Brain pericyte (primary cell): ENCODE data around the gene BRINP1.

ENCODE experiments used
- DNase-seq: peaks from one replicate; pipeline ENCODE4 v3.0.0-alpha.2; 2012; ENCODE audit warnings: low read depth, low spot score

Gene BRINP1, protein sequence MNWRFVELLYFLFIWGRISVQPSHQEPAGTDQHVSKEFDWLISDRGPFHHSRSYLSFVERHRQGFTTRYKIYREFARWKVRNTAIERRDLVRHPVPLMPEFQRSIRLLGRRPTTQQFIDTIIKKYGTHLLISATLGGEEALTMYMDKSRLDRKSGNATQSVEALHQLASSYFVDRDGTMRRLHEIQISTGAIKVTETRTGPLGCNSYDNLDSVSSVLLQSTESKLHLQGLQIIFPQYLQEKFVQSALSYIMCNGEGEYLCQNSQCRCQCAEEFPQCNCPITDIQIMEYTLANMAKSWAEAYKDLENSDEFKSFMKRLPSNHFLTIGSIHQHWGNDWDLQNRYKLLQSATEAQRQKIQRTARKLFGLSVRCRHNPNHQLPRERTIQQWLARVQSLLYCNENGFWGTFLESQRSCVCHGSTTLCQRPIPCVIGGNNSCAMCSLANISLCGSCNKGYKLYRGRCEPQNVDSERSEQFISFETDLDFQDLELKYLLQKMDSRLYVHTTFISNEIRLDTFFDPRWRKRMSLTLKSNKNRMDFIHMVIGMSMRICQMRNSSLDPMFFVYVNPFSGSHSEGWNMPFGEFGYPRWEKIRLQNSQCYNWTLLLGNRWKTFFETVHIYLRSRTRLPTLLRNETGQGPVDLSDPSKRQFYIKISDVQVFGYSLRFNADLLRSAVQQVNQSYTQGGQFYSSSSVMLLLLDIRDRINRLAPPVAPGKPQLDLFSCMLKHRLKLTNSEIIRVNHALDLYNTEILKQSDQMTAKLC

DNA sequence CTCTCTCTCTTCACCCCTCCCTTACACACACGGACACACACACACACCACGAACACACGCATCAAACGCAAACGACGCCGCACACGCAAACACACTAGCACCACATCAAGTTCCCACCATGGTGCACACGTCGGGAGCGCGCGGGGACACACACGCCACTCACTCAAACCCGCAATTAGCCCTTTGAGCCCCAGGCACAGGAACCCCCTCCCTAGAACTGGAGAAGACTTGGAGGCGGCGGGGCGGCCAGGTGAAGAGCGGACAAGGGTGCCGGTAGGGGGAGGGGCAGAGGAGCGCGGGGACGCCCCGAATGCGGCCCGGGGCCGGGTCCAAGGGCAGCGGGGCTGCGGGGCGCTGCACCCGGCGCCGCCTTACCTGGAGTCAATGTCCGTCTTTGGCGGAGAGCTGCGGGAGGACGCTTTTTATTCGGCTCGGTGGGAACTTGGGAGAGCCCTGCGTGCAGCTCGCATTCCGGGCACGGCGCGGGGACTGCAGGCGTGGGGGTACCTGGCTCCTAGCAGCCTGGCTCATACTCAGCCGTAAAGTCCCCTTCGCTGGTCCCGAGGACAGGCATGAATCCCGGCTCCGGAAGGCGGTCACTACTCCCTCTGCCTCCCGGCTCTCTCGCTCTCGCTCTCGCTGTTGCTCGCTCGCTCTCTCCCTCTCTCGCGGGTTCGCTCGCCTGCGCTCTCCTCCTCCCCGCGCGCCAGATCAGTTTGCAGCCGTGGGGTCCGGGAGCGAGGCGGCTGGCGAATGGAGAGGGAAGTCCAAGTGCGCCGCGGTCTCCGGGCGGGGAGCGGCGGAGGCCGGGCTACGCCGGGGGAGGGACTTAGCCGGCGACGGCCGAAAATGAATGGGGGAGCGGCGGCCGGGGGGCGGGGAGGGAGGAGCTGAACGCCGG is at the start of gene BRINP1:
TSS of gene BRINP1 (minus strand) at position 755 of the 901 bp plus-strand sequence. CDS start 56,080 bp downstream, outside the sequence.
- DNase-seq = no peak

DNA sequence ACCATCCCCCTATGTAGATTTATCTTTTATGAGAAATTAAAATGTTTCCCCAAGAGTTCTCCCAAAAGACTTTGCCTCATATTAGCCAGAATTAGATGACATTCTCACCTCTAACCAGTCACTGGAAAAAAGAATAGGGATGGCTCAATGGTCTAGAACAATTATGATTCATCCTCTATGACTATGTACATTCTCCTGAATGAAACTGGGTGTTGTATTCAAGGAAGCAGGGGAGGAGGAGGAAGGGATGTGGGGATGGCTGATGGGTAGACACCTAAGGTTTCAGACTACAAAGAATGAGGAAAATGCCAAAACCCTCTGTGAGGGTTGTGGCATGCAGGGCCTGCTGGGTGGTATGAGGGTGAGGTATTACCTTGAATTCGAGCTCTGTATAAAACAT is 49.5 kb upstream of the BRINP1 start:
- DNase-seq = no peak

DNA sequence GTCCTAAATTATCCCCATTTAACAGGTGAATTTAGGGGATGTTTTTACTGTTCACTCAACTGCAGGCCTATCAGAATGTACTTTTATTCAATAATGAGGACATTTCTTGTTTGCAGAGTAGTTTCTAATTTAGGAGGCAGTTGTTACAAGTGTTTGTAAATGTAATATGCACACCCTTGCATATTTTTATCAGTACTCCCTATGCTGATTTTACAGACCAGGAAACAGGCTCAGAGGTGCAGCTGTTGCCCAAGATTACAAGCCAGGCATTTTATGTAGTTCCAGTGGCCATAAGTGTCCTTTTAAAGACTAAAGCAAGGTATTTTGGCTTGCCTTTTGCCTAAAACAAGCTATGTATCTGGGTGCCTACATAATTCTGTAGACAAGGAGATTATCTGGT is 47.6 kb upstream of the BRINP1 start:
- no peak for DNase-seq

DNA sequence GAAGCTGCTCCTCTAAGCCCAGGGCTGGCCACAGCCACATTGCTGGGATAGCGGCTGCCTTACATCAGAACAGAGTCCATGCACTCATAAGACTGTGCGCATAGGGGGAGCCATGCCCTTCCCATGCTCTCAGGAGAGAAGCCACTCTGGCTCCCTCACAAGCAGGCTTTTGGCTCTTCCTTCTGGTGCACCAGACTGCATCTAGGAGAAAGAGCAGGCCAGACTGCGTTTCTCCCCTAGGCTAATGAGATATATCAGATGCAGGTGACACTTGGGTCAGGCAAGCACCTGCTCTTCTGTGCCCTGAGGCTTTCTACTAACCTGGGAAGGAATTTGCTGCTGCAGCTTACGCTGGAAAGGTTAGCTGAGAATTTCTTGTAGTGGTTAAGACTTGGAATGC is 43.2 kb upstream of the BRINP1 start:
- no peak for DNase-seq

DNA sequence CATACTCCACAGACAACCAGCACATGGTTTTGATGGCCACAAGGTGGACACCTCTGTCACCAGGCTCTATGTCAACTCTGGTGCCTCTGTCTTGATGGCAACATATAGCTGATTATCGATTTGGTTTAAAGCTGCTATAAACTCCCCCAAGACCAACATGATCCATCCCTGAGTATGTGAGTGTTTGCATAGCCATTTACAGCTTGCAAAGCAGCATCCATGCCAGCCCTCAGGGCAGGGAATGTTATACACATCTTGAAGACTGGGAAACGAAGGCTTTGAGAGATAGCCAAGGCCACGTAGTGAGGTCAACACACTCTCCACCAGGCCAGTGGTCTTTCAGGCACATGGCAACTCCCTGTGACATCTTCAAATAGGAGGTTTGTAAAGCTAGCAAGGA is 40.3 kb upstream of the BRINP1 start:
- DNase-seq = no peak

DNA sequence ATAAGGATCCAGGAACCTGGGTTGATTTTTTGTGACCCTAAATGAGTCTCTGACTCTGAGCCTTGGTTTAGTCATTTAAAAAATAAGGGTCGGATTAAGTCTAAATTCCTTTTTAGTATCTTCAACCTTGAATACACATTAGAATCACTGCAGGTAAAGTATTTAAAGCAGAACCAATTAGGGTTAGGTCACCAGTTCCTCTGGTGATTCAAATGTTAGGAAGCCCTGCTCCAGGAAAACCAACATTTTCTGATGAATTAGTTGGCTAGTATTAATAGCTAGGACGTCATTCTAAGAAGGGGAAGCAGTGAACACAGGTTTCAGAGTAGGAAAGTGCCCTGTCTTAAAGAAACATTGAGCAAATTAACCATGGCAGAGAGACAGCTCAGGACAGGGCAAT is 31.4 kb upstream of the BRINP1 start:
- no peak for DNase-seq

DNA sequence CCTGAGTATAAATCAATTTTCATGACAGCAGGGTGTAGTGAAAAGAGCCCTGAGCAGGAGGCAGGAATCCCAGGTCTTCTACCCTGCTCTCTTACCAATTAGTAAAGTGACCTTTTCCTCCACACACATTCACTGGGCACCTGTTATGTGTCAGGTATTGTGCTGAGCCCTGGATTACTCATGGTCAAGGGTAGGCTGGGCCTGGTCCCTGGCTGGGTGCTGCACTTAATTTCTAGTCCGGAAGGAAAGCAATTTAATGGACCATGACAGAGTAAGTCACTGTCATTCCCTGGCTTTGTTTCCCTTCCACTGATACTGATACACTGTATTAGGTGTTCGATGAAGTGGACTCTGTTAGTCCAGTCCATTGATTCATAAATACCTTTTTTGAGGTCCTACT is 29.1 kb upstream of the BRINP1 start:
- no peak for DNase-seq

DNA sequence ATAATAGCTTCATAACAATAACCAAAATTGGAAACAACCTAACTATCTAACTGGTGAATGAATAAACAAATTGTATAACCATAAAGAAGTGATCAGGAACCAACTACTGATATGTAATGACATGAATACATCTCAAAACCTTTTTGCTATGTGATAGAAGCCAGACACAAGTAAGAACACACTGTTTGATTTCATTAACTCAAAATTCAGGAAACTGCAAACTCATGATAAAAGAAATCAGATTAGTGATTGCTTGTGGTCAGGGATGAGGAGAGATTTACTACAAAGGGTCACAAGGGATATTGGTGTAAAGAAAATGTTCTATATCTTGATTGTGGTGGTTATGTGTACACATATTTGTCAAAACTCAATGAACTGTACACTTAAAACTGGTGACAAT is 22.6 kb upstream of the BRINP1 start:
- DNase-seq = no peak

DNA sequence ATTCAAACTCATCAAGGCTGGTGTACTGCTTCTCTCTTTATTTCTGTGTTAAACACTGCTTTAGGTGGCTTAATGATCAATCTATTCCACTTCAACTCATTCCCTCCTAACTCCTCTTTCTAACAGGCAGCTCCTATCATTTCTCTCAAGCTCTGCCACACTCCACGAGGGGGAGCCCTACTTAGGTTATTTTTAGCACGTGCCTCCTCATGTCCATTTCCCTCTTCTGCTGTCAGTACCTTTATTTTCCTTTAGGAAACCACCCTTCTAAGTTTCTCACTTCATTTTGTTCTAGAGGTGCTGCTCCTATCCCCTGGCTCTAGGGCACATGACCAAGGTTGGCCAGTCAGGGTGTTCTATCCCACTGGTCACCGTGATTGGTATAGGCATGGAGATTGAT is 6.7 kb upstream of the BRINP1 start:
- no peak for DNase-seq

DNA sequence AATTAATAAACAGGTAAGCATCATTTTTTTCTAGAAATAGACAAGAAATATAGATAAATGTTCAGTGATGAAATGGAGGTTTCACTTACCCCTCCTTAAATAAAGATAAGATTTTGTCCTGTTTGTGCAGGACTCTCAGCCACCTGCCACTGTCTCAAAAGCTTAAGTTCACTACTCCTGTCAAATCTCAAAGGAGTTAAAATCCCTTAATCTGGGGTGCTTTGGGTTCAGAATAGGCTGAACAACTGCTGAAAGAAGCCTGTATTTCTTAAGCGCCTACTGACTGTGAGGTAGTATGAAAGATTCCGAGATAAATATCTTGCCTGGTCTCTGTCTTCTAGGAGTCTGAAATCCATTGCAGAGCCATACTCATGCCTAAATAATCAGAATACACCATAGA is 3.7 kb upstream of the BRINP1 start:
- DNase-seq = no peak

DNA sequence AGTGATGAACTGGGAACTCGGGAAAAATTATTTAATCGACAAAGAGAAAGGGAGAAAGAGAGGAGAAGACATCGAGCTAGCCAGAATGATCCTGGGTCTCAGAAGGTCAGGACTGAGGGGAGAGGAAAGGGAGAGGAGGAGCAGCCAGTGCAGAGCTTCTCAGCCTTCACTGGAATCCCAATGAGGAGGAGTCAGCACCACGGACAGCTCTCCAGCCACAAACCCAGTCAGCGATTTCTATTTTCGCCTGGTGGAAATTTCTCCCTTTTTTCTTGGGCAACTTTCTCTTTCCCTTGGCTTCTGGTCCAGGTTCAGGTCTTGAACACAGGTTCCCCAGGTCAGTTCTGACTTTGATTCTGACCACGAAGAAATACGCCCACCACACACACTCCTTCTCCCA is 1.6 kb upstream of the BRINP1 start:
- DNase-seq = no peak

DNA sequence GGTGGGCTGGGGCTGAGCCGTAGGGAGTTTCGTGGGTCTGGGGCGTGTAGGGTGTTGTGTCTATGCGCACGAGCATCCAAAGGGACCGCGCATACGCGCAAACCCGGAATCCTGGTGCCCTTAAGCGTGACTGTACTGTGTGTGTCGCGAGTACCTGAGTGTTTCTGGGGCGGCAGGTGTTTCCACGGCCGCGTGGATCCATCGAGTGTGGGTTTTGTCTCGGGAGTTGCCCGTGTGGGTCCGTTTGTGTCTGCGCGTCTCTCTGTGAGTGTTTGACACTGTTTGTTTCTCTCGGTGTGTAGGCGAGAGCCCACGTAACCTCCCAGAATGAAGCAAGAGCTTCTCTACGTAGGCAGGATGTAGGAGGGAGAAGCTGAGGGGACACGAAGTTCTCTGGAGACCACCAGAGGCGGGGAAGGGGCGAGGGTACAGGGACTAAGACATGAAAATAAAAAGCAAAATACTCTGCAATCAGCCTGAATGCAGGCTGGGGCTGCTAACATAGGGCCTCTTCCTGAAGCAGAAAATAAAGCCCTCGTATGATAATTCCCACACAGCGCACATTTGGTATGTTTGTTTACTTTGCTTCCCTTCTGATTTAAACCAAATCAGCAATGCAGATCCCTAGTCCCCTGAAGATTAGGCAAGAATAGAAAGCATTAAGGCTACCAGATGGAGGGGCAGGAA is 588 bp upstream of the BRINP1 start:
- no peak for DNase-seq

DNA sequence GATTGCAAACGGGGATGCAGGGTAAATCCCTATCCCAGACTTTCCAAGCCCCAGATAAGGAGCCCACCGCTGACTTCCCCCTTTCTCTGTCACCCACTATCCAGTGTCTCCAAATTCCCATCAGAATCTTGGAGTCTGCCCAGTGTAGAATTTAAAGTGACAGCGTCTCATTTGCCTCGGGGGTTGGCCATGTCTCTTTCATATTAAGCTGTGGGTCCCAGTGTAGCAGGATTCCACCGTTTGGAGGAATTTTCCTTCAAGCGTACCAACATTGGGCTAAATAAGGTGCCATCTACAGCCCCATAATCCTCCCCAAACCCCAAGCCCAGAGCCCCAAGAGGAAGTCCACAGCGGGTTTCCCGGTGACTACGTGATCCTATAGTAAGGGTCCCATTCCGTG is 1.1 kb downstream of the BRINP1 start:
- DNase-seq = no peak

DNA sequence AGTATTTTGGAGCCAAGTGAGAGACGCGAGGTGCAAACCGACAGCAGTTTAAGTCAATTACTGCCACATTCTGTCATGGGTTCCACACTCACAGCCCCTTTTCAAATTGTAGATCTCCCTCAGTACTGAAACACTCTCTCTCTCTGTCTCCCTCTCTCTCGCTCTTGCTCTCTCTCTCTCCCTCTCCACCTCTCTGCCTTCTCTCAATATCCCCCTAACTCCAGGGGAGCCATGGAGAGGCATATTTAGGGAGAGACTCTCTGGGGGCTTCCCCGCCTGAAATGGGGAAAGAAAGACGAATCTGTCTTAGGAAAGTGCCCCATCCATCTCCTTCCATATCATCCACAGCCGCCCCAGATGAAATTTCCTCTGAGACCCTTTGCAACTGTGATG is 1.6 kb downstream of the BRINP1 start:
- no peak for DNase-seq

DNA sequence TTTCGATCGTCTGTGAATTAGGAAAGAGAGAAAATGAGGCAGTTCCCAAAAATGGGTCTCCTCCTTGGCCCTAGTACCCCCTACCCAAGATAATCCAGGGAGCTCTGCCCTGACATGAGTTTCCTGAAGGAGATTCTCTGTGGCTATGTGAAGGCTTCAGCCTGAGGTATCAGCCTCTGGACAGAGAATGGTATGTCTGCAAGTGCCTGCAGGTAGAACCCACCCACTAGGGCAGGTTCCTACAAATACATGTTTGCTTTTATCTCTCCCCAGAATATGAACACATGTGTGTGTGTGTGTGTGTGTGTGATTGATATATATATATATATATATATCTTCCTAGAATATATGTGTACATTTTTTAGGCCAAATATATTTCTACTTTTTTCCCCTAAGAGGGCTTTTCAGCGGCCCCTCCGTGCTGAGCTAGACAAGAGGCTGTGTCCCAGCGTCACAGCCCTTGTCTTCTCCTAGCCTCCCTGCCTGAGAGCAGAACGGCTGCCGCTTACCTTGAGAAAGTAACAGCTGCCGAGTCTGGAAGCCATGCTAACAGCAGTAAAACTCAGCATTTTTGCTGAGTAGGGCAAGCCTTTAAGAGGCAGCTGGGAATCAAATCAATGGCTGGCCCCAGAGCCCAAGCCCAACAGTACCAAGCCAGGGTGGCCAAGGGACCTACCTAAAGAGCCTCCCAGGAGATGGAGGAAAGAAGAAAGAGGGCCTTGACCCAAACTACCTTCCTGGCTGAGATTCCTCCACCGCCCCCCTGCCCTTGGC is 2.1 kb downstream of the BRINP1 start:
- DNase-seq = no peak

DNA sequence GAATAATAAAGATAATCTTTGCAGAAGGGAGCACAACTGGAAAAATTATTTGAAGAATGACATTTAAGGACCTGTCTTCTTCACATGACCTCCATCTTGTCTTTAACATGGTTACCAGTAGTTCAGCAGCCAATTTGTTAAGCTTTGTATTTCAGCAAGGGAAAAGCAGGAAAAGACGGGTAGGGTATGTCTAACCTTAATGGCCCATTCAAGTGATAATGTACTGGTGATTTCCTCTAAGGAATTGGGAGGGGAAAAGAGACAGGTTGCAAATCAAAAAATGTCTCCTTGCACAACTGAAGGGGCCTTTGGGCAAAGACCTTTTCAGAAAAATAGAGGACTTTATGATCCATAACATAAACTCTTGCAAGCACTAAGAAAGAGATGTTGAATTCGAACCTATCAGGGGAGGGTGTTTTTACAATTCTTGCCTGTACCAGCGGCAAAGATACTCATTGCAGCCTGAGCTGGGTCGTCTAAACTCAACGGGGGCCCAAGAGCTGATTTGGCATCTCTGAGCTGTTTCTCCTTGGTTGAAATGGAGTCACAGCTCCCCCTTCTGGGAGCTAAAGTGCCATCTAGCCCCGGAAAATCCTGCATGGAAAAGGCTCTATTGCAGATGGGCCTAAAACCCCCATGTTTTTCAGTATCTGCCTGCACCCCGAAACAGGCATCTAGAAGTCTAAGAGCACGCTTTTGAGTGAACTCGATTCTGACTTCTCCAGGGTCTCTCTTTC is 3.8 kb downstream of the BRINP1 start:
- DNase-seq = no peak

DNA sequence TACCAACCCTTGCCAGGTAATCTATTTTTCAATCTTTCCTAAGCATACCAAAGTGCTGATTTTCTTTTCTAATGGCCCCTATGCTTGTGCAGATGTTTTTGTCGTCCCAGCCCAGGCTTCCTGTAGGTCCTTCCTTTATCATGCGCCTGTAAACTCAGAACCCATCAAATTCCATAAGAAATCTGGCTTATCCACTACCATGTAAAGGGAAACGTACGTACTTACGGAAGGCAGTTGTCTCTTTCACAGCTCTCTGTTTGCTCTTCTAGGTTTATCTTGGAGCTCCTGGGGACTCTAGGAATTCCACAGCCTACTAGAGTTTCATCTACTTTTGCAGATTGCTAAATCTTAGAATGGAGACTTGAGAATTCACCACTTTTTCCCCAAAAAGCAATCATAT is 9.0 kb downstream of the BRINP1 start:
- DNase-seq = no peak

DNA sequence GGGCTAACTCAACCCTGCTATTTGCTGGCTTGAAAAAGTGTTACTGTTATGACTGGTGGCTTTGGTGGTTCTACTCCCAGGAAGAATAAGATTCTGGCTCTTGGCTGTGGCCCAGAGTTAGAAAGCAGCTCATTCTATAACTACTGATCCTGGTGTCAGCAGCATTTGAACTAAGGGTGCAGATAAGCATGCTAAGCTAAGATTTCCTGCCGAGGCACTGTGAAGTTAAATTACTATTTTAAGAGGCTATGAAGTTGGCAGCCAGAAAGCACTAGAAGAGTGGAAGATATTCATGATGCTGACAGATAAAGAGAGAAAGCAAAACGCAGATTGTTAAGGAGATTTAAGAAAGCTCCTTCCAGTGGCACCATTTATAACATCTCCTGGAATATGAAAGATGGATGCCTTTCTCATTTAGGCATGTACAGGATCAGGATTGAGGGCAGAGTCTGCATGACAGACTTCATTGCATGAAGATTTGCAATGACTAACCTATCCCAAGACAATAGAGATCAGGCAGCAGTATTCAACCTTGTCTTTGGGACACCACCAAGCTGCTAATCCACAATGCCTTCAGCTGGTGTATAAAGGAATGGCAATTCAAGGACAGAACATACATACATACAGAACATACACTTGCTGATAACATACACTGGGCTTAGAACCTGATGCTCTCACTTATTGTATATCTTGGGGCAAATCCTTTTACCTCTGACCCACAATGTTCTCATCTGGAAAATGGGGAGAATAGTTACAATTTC is 11.7 kb downstream of the BRINP1 start:
- no peak for DNase-seq

DNA sequence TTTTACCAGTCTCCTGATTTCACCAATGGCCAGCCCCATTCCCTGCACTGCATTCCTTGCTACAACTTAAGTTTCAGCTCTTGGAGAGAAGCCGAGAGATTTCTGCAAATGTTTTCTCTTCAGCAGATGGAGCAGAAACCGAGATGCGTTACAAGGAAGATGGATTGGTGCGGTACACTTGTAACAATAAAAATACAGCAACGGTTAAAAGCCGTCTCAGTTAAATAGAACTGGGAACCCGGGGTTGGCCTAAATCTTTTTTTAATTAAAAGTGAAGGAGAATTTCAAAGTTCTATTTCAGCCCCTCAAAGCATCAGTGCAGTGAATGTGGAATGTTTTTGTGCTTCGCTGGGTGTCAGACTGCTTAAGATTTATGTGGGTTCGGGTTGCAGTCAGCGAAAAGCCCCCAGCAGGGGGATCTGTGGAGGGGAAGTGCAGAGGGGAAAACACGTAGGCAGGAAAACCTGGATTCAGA is 19.8 kb downstream of the BRINP1 start:
- no peak for DNase-seq
